NCI-H2227 (cell line): ENCODE results near the gene GLCCI1.

Source experiments
- DNase-seq: peaks from one replicate; lab custom pipeline; 2025; ENCODE audit not compliant: unreplicated experiment; lab: John Stamatoyannopoulos, UW

The GLCCI1 gene

DNA sequence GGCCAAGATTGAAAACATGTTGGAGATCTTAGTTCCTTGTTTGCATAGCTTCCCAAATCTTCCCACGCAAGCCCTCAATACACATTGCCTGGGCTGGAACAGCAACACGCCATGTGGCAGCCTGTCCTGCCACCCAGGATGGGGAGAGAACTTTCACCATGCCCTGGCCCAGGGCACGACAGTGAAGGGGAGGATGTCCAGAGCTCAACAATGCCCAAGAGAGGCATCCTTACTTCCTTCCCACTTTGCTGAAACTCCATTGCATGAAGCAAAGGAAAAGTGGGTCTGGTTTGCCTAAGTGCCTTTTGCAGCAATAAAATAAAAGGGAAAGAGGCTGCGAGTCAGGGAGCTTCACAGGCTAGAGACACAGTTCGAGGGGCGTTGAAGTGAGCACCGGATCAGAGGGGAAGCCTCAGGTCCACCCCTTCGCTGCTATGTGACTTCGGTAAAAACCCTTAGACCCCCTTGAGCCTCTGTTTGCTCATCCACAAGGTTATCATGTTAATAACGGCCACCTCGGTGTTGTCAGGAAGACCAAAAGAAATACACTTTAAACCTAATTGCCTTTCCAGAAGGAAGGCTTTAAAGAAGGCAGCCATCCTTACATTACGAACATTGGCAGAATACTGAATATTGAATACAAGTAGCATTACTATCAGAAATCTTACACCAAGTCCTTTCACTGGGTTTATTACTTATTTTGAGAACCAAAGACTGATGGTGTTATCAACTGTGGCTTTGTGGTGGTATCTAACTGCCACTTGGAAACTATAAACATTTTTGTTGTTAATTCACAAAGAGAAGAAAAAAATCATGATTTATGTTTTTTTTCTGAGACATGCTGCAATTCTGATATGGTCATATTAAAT is 160.1 kb downstream of the GLCCI1 start:
- no peak for DNase-seq

- DNase-seq = no peak
Observed at GRCh38 chr7:8129318-8129659, 160.7 kb downstream of the GLCCI1 start.

DNA sequence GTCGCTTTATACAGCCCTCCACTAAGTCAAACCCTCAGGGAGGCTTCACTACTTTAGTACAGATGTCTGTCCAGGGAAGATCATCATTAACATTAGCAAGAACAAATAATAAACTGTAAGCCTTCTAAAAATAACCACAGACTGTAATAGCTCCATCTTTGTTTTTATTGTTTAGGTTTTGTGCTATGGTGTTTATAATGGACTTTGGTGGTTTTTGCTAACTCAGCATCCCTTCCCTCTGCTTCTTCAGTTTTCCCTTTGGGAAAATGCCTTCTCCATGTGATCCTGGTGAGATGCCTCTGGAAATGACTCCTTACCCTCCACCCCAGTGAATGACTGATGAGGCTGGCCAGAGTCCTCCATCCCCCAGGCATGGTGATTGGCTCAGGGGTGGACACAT is 162.1 kb downstream of the GLCCI1 start:
- DNase-seq = no peak

DNA sequence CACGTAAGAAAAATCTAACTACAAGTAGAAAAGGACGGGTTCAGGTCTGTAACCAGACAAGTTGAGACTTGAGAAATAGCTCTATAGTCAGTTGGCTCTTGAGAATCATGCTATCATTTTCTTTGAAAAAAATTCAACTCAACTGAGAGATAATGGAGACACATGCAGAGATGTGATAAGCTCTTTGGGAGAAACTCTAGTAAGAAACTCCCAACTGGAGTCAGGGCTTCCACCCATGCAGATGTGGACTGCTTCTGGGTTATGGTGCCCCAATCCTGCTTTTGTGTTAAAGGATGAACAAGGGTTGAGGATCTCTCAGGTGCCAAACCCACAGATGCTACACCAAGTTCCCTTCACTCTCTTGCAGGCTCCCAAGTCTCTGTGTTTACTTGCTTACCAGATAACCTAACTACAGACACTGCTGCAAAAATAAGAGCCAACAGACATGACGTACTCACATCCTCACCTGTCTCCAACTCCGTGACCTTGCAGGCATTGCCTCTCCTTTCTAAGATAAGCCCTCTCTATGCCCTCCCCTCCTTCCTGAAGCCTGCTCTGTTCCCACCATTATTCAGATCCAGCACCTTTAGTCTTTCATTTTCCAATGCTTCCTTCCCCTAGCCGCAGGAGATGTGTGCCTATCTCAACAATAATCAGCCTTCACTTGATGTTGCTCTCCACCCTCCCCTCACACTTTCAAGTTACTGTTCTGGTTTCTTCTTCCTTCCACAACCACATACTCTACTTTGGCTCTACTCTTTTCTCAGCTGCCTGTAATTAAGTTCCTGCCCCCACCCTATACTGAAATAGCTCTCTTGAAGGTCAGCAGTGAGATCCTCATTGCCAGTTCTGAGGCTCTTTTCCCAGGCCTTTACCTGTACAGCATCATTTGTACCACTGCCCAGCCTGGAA is 163.4 kb downstream of the GLCCI1 start:
- DNase-seq = no peak

GRCh38 chr7:8133188-8133848 is 164.7 kb downstream of the GLCCI1 start:
- DNase-seq = no peak

GRCh38 chr7:8134089-8134733 is 165.6 kb downstream of the GLCCI1 start:
- DNase-seq = no peak

GRCh38 chr7:8135417-8135816 is 166.8 kb downstream of the GLCCI1 start:
- no peak for DNase-seq

DNA sequence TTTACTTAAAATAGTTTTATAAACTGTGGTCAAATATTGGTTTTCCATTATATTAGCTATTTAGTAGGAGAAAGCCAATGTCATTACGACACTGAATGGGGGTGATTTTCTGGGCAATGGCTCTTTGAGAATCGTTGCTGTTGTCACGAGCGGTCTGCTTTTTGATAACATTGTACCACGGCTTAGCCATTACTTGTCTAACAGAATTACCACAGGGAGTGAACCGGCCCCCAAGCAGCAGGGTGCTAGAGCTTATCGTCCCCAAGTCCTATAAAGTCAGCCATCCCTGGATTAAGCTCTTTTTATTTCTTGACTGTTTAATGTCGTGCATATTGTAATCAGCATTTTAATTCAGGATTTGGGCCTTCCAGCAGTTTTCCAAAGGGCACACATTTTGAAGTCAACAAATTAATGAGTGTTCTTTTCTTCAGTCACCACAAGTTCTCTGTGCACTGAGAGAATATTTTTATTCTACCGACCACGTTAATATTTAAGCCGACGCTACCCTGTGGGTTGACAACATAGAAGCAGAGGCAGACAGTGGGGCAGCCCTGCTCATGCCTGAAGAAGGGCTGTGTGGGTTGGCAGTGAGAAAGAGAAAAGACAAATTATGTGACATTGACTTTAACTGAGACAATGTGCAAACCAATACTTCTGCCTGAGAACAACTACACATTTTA is 167.6 kb downstream of the GLCCI1 start:
- DNase-seq = no peak
